ENCODE measurements around the gene RFNG. TPM values are rescaled to one million over a fixed set of nuclear protein-coding genes. Genes with fewer than 3 reads are reported as not detected.

RFNG gene
- total and polyA plus RNA-seq, 4 donors: 29.1 to 38.2 (median 36.1) TPM

DNA sequence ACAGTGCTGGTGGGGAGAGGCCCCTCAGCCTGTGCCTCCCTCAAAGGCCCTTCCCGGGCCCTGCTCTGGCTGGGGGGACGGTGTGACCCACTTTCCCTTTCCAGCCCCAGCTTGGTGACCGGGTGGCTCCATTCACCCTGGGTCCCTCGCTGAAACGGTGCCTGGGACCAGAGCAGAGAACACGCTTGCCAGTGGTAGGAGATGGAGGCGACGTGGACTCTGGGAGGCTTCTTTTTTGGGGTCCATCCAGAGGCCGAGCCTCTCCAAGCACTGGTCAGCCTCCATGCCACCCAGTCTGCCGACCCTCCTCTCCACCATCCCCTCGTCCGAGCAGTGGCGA, 36.7 kb downstream of the RFNG start:
- no peak for DNase-seq
- no peak overlapping the region for H3K9ac ChIP-seq (ENCODE audit: insufficient read depth in 1 of 2, low read length in 2 of 2)
- WGBS, 2 donors: 82 to 85% methylated on average over 12 to 13 of the region's 13 CpGs
- no peak for ATAC-seq (ENCODE audit: insufficient read depth, low FRiP score)
- H3K27me3 ChIP-seq (ENCODE audit: control insufficient read depth in 3 of 3, insufficient read depth in 3 of 3, low read length in 2 of 3): no peaks in the 10 kb centered on the region
- peaks cover 0 to 24% (median 0%) of the 10 kb centered on the region in 4 donors for H3K36me3 ChIP-seq (ENCODE audit: control insufficient read depth in 4 of 4, insufficient read depth in 4 of 4, low read length in 4 of 4)
- TF ChIP-seq, protein P1, sequence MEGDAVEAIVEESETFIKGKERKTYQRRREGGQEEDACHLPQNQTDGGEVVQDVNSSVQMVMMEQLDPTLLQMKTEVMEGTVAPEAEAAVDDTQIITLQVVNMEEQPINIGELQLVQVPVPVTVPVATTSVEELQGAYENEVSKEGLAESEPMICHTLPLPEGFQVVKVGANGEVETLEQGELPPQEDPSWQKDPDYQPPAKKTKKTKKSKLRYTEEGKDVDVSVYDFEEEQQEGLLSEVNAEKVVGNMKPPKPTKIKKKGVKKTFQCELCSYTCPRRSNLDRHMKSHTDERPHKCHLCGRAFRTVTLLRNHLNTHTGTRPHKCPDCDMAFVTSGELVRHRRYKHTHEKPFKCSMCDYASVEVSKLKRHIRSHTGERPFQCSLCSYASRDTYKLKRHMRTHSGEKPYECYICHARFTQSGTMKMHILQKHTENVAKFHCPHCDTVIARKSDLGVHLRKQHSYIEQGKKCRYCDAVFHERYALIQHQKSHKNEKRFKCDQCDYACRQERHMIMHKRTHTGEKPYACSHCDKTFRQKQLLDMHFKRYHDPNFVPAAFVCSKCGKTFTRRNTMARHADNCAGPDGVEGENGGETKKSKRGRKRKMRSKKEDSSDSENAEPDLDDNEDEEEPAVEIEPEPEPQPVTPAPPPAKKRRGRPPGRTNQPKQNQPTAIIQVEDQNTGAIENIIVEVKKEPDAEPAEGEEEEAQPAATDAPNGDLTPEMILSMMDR (IDR thresholded peaks at IDR 0.05; ENCODE audit: control extremely low read depth, extremely low read depth): no peak
- H3K4me1 ChIP-seq (ENCODE audit: control insufficient read depth in 5 of 5, insufficient read depth in 5 of 5, low read length in 5 of 5): peaks cover 0 to 27% (median 0%) of the 10 kb centered on the region in 5 donors
- H3K4me3 ChIP-seq: no peak overlapping the region
- H3K9me3 ChIP-seq (ENCODE audit: control insufficient read depth in 4 of 4, insufficient read depth in 3 of 4, low read length in 3 of 4): no peaks in the 10 kb centered on the region
- H3K27ac ChIP-seq (ENCODE audit: low read depth in 1 of 2, low read length in 1 of 2): peak overlapping the region in 1 of 2 donors; percentile 23

- H3K27ac ChIP-seq (ENCODE audit: low read depth in 1 of 2, low read length in 1 of 2): peak overlapping the region in 1 of 2 donors; percentile 23
- WGBS, 2 donors: 54 to 79% methylated on average over 23 of the region's 23 CpGs
Observed at GRCh38 chr17:82014432-82014831, 37.2 kb downstream of the RFNG start.

DNA sequence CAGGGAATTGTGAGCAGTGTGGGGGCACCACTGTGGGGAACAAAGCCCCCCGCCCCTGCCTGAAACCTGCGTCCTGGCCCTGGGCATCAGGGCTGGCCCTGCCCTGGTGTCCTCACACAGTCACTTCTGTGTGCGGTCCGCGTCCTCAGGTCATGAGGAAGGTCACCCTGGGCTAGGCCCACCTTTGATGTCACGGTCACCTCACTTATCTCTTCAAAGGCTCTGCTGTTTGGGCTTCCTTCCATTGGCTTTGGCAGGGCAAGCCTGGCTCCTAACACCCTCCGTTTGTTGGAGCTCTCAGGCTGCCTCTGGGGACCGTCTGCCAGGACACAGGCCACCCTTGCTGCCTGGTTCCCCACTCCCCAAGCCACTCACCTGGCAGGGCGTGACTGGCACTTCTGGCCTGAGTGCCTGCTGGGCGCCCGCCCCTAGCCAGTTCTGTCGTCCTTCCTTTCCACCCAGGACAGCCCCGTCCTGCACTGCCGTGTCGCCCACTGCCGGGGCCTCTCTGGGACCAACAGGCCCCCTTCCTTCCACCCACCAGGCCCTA, 37.8 kb downstream of the RFNG start:
- Histone ChIP-seq H3K4me3 (no peak overlapping the region), H3K4me1 (ENCODE audit: control insufficient read depth in 5 of 5, insufficient read depth in 5 of 5, low read length in 5 of 5) (peaks cover 0 to 27% (median 0%) of the 10 kb centered on the region in 5 donors), H3K36me3 (ENCODE audit: control insufficient read depth in 4 of 4, insufficient read depth in 4 of 4, low read length in 4 of 4) (peaks cover 0 to 30% (median 0%) of the 10 kb centered on the region in 4 donors), H3K9ac (ENCODE audit: insufficient read depth in 1 of 2, low read length in 2 of 2) (no peak overlapping the region), H3K27me3 (ENCODE audit: control insufficient read depth in 3 of 3, insufficient read depth in 3 of 3, low read length in 2 of 3) (no peaks in the 10 kb centered on the region), H3K9me3 (ENCODE audit: control insufficient read depth in 4 of 4, insufficient read depth in 3 of 4, low read length in 3 of 4) (no peaks in the 10 kb centered on the region), H3K27ac (ENCODE audit: low read depth in 1 of 2, low read length in 1 of 2) (peak overlapping the region; percentile 23 to 73)
- WGBS, 2 donors: 75 to 89% methylated on average over 16 of the region's 16 CpGs
- TF ChIP-seq, protein P1 (IDR thresholded peaks at IDR 0.05; ENCODE audit: control extremely low read depth, extremely low read depth): no peak
- DNase-seq (no peak), ATAC-seq (ENCODE audit: insufficient read depth, low FRiP score) (no peak)

More at GRCh38 chr17:82014432-82014831, 37.2 kb downstream of the RFNG start:
- Histone ChIP-seq H3K9ac (ENCODE audit: insufficient read depth in 1 of 2, low read length in 2 of 2) (no peak overlapping the region), H3K36me3 (ENCODE audit: control insufficient read depth in 4 of 4, insufficient read depth in 4 of 4, low read length in 4 of 4) (peaks cover 0 to 25% (median 0%) of the 10 kb centered on the region in 4 donors), H3K9me3 (ENCODE audit: control insufficient read depth in 4 of 4, insufficient read depth in 3 of 4, low read length in 3 of 4) (no peaks in the 10 kb centered on the region), H3K4me1 (ENCODE audit: control insufficient read depth in 5 of 5, insufficient read depth in 5 of 5, low read length in 5 of 5) (peaks cover 0 to 27% (median 0%) of the 10 kb centered on the region in 5 donors), H3K27me3 (ENCODE audit: control insufficient read depth in 3 of 3, insufficient read depth in 3 of 3, low read length in 2 of 3) (no peaks in the 10 kb centered on the region), H3K4me3 (no peak overlapping the region)
- DNase-seq: peak in 1 of 3 donors; percentile 51
- TF ChIP-seq, protein P1 (IDR thresholded peaks at IDR 0.05; ENCODE audit: control extremely low read depth, extremely low read depth): no peak
- no peak for ATAC-seq (ENCODE audit: insufficient read depth, low FRiP score)

Data from lung (tissue), 12 donors.